ENCODE measurements around the gene TSR1. TPM values are rescaled to one million over a fixed set of nuclear protein-coding genes. Genes with fewer than 3 reads are reported as not detected.

Gene TSR1
- total RNA-seq (10 to 100 TPM; 22.9 to 42.8 (median 30.0) TPM), polyA plus RNA-seq (10 to 100 TPM; 13.1 to 21.6 TPM), total RNA-seq (75.8 reads per million, percentile 79 among the genes with 10 or more reads in this experiment)

- Mint-ChIP-seq H3K4me3 (peak within 1 kb of the TSS; percentile 97 to 99 (median 98)), H3K36me3 (peaks cover 0 to 19% (median 11%) of the 10 kb centered on the region in 5 donors), H3K27ac (peak within 1 kb of the TSS; percentile 88 to 98 (median 95)), H3K27me3 (no peaks in the 10 kb centered on the region), H3K4me1 (peaks cover 8 to 35% (median 28%) of the 10 kb centered on the region in 7 donors), H3K9me3 (no peaks in the 10 kb centered on the region)
- no peaks in the 10 kb centered on the region for H3K27me3 ChIP-seq (ENCODE audit: control insufficient read depth in 2 of 2, insufficient read depth in 2 of 2, low read length in 2 of 2)
- ChIA-PET POLR2A (interaction anchor here (0.6 to 2.7 kb wide), 23 partner anchors 9 to 1404 kb away, joined by 3 to 21 read pairs (median 4); partner anchors contain the start of genes SMG6 and SRR), CTCF (interaction anchor here (0.6 to 2.2 kb wide), 12 partner anchors 11 to 829 kb away, joined by 3 to 18 read pairs (median 4); partner anchors contain the start of genes SMG6 and SRR)
- peaks cover 23 to 50% (median 26%) of the 10 kb centered on the region in 3 experiments for H3K36me3 ChIP-seq (ENCODE audit: control insufficient read depth in 2 of 3, insufficient read depth in 3 of 3, low read length in 3 of 3)
- peak within 1 kb of the TSS; percentile 92 for H3K27ac ChIP-seq (ENCODE audit: low read depth, low read length)
- intact Hi-C loops (cut with micrococcal nuclease), result loop anchor here (1.0 to 5.0 kb wide), 12 partner anchors 17 to 1926 kb away; partner anchors contain the start of genes MNT (in 2 of the 2), SMG6 (in 2 of the 2), SRR (in 2 of the 2) and ANKFY1 (in 1 of the 2)
- ATAC-seq (peak; percentile 91), DNase-seq (peak; percentile 78 to 91 (median 89))
- peaks cover 10 to 13% of the 10 kb centered on the region in 2 donors for H3K4me1 ChIP-seq (ENCODE audit: control insufficient read depth in 2 of 2, insufficient read depth in 2 of 2, low read length in 2 of 2)
- H3K9me3 ChIP-seq (ENCODE audit: control insufficient read depth in 2 of 3, low read length in 3 of 3), result no peaks in the 10 kb centered on the region
- H3K4me3 ChIP-seq (ENCODE audit: low read length), result peak within 1 kb of the TSS; percentile 99
Measured at GRCh38 chr17:2336215-2336851, at the start of gene TSR1. Gene TSR1 (minus strand): TSS chr17:2336457. CDS start chr17:2336427, 30 bp downstream.

DNA sequence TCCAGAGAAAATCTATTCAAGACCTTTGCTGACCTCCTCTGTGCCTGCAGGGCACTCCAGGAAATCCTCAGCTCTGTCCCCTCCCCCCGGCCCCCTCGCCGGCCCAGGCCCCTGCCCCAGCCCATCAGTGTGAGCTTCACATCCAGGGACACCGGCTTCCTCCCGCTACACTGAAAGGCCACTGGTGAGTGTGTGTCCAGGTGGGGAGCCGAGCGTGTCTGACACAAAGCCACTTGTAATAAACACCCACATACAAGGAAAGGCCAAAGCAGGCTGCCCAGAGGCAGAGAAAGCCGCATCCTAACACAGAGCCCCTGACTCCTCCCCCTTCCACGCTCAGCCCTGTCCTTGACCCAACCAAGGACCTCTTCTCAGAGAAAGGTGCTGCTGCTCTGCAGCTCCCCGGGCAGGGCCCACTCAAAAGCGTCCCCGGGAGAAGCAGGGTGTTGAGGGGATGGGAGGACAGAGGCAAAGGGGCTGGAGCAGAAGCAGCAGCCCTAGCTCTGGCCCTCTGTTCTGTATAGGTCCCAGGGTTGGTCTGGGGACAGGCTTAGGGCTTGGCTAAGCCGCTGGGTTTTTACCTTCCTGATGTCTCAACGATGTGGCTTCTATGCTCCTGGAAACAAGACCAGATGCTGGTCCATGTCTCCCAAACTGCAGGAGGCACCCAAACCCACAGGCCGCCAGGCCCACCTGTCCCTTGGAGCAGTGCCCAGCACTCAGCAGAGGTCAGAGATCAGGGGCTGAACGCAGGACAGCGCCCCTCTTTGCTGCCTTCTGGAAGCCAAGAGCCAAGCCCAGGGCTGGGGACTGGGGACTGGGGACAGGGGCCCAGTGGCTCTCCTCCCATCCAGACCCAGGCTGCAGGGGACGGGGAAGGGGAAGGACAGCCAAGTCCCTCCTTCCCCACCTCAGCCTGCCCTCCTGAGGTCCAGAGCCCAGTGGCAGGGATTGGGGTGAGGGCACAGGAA, 49.3 kb upstream of the TSR1 start:
- POLR2A ChIA-PET, result interaction anchor here (4.9 to 9.6 kb wide), 2 partner anchors 16 to 32 kb away, joined by 50 to 82 read pairs; partner anchors contain the start of gene MNT
- intact Hi-C loops (cut with micrococcal nuclease), result no loop called here

DNA sequence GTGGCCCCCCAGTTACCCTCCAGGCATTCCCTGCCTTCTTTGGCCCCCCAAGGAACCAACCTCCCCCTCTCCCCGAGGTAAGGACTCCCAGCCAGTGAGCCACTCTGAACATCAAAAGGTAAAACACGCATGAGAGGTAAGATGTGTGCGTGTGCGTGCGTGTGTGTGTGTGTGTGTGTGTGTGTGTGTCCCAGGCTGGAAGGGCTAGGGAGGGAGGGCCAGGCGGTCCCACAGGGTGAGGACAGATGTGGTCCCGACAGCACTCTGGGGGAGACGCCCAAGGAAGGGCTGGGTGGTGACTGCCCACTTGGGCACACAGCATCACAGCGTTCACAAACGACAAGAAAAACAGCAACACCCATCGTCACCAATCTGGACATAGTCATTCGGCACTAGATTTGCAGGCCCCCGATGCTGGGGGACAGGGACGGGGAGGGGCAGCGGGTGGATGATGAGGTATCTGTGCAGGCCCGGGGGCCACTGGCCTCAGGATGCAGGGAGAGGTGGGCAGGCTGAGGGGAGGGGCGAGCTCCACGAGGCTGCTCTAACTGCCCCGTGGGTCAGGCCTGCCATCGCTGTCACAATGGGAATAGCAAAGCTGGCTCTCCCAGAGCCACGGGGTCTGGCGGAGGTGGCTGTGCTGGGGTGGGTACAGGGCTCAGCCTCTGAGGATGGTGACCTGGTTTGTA, 48.3 kb upstream of the TSR1 start:
- Histone ChIP-seq H3K4me1 (ENCODE audit: control insufficient read depth in 2 of 2, insufficient read depth in 2 of 2, low read length in 2 of 2) (peaks cover 0 to 5% of the 10 kb centered on the region in 2 donors), H3K27ac (ENCODE audit: low read depth, low read length) (no peak overlapping the region), H3K27me3 (ENCODE audit: control insufficient read depth in 2 of 2, insufficient read depth in 2 of 2, low read length in 2 of 2) (no peaks in the 10 kb centered on the region), H3K4me3 (ENCODE audit: low read length) (no peak overlapping the region), H3K36me3 (ENCODE audit: control insufficient read depth in 2 of 3, insufficient read depth in 3 of 3, low read length in 3 of 3) (peaks cover 0 to 54% (median 0%) of the 10 kb centered on the region in 3 experiments), H3K9me3 (ENCODE audit: control insufficient read depth in 2 of 3, low read length in 3 of 3) (no peaks in the 10 kb centered on the region)
- intact Hi-C loops (cut with micrococcal nuclease), result no loop called here
- H3K4me3 Mint-ChIP-seq, result no peak overlapping the region
- DNase-seq (no peak), ATAC-seq (no peak)
- H3K4me1 Mint-ChIP-seq, result peaks cover 10 to 17% (median 14%) of the 10 kb centered on the region in 7 donors
- CTCF ChIA-PET, result interaction anchor here (3.9 to 7.6 kb wide), 2 partner anchors 28 to 36 kb away, joined by 41 to 256 read pairs; no protein-coding TSS in a partner anchor
- H3K27ac Mint-ChIP-seq, result peak overlapping the region in 2 of 9 donors; percentile 12 to 19
- POLR2A ChIA-PET, result interaction anchor here (2.8 to 9.6 kb wide), 3 partner anchors 17 to 33 kb away, joined by 23 to 82 read pairs (median 50); partner anchors contain the start of gene MNT
- H3K27me3 Mint-ChIP-seq, result no peaks in the 10 kb centered on the region
- peaks cover 0 to 8% (median 6%) of the 10 kb centered on the region in 5 donors for H3K36me3 Mint-ChIP-seq
- H3K9me3 Mint-ChIP-seq, result no peaks in the 10 kb centered on the region

More for the DNA sequence above, 49.3 kb upstream of the TSR1 start:
- Mint-ChIP-seq H3K4me1 (peaks cover 10 to 27% (median 20%) of the 10 kb centered on the region in 7 donors), H3K4me3 (no peak overlapping the region), H3K9me3 (no peaks in the 10 kb centered on the region), H3K27ac (no peak overlapping the region), H3K36me3 (peaks cover 0 to 8% (median 4%) of the 10 kb centered on the region in 5 donors), H3K27me3 (no peaks in the 10 kb centered on the region)
- Histone ChIP-seq H3K27ac (ENCODE audit: low read depth, low read length) (no peak overlapping the region), H3K9me3 (ENCODE audit: control insufficient read depth in 2 of 3, low read length in 3 of 3) (no peaks in the 10 kb centered on the region), H3K27me3 (ENCODE audit: control insufficient read depth in 2 of 2, insufficient read depth in 2 of 2, low read length in 2 of 2) (no peaks in the 10 kb centered on the region), H3K4me3 (ENCODE audit: low read length) (no peak overlapping the region), H3K36me3 (ENCODE audit: control insufficient read depth in 2 of 3, insufficient read depth in 3 of 3, low read length in 3 of 3) (peaks cover 0 to 44% (median 0%) of the 10 kb centered on the region in 3 experiments), H3K4me1 (ENCODE audit: control insufficient read depth in 2 of 2, insufficient read depth in 2 of 2, low read length in 2 of 2) (peaks cover 0 to 13% of the 10 kb centered on the region in 2 donors)
- CTCF ChIA-PET, result interaction anchor here (7.6 kb wide), 1 partner anchor 35 kb away, joined by 256 read pairs; no protein-coding TSS in a partner anchor
- no peak for ATAC-seq
- no peak for DNase-seq

GRCh38 chr17:2383628-2384167, 47.4 kb upstream of the TSR1 start:
- ATAC-seq (no peak), DNase-seq (no peak)
- H3K27me3 Mint-ChIP-seq, result no peaks in the 10 kb centered on the region
- H3K4me1 Mint-ChIP-seq, result peaks cover 5 to 12% (median 8%) of the 10 kb centered on the region in 7 donors
- Histone ChIP-seq H3K27ac (ENCODE audit: low read depth, low read length) (peak overlapping the region; percentile 27), H3K4me1 (ENCODE audit: control insufficient read depth in 2 of 2, insufficient read depth in 2 of 2, low read length in 2 of 2) (peaks cover 0 to 5% of the 10 kb centered on the region in 2 donors), H3K36me3 (ENCODE audit: control insufficient read depth in 2 of 3, insufficient read depth in 3 of 3, low read length in 3 of 3) (peaks cover 0 to 62% (median 0%) of the 10 kb centered on the region in 3 experiments), H3K27me3 (ENCODE audit: control insufficient read depth in 2 of 2, insufficient read depth in 2 of 2, low read length in 2 of 2) (no peaks in the 10 kb centered on the region), H3K4me3 (ENCODE audit: low read length) (no peak overlapping the region), H3K9me3 (ENCODE audit: control insufficient read depth in 2 of 3, low read length in 3 of 3) (no peaks in the 10 kb centered on the region)
- intact Hi-C loops (cut with micrococcal nuclease), result no loop called here
- H3K4me3 Mint-ChIP-seq, result no peak overlapping the region
- ChIA-PET POLR2A (interaction anchor here (0.7 to 4.9 kb wide), 5 partner anchors 9 to 47 kb away, joined by 3 to 50 read pairs (median 11); partner anchors contain the start of genes SGSM2 and TSR1), CTCF (interaction anchor here (0.7 to 7.6 kb wide), 10 partner anchors 8 to 331 kb away, joined by 3 to 256 read pairs (median 10); partner anchors contain the start of gene TSR1)
- no peaks in the 10 kb centered on the region for H3K9me3 Mint-ChIP-seq
- H3K36me3 Mint-ChIP-seq, result peaks cover 0 to 8% (median 7%) of the 10 kb centered on the region in 5 donors
- peak overlapping the region in 7 of 9 donors; percentile 1 to 63 (median 32) for H3K27ac Mint-ChIP-seq

- POLR2A ChIA-PET, result interaction anchor here (0.7 to 4.9 kb wide), 4 partner anchors 7 to 36 kb away, joined by 4 to 50 read pairs (median 10); no protein-coding TSS in a partner anchor
- Mint-ChIP-seq H3K4me3 (no peak overlapping the region), H3K36me3 (peaks cover 0 to 8% (median 0%) of the 10 kb centered on the region in 5 donors), H3K4me1 (peaks cover 0 to 5% (median 0%) of the 10 kb centered on the region in 7 donors), H3K27ac (peak overlapping the region in 3 of 9 donors; percentile 14 to 31 (median 17)), H3K9me3 (no peaks in the 10 kb centered on the region), H3K27me3 (no peaks in the 10 kb centered on the region)
- Histone ChIP-seq H3K4me1 (ENCODE audit: control insufficient read depth in 2 of 2, insufficient read depth in 2 of 2, low read length in 2 of 2) (peaks cover 0 to 5% of the 10 kb centered on the region in 2 donors), H3K9me3 (ENCODE audit: control insufficient read depth in 2 of 3, low read length in 3 of 3) (no peaks in the 10 kb centered on the region), H3K27me3 (ENCODE audit: control insufficient read depth in 2 of 2, insufficient read depth in 2 of 2, low read length in 2 of 2) (no peaks in the 10 kb centered on the region), H3K27ac (ENCODE audit: low read depth, low read length) (no peak overlapping the region), H3K36me3 (ENCODE audit: control insufficient read depth in 2 of 3, insufficient read depth in 3 of 3, low read length in 3 of 3) (peaks cover 0 to 59% (median 0%) of the 10 kb centered on the region in 3 experiments), H3K4me3 (ENCODE audit: low read length) (no peak overlapping the region)
- intact Hi-C loops (cut with micrococcal nuclease), result no loop called here
- no peak for ATAC-seq
- CTCF ChIA-PET, result interaction anchor here (0.8 to 7.6 kb wide), 8 partner anchors 11 to 456 kb away, joined by 3 to 256 read pairs (median 14); no protein-coding TSS in a partner anchor
- DNase-seq, result no peak
Measured at GRCh38 chr17:2380950-2381649, 44.8 kb upstream of the TSR1 start.

Measured in naive thymus-derived CD4-positive, alpha-beta T cell (primary cell).